ENCODE results near the gene HPX.
A peak's percentile ranks its signal among the peaks of the same experiment; 100 is the strongest.

Gene HPX

GRCh38 chr11:6390718-6391469 is 49.9 kb downstream of the HPX start:
- no peak for DNase-seq (ENCODE audit: low read depth)

GRCh38 chr11:6389905-6390717 is 50.7 kb downstream of the HPX start, which contains the start of gene SMPD1:
Gene SMPD1 (plus strand): TSS chr11:6390474. CDS start chr11:6390599, 125 bp downstream.
- DNase-seq (ENCODE audit: low read depth) = peak; percentile 96

- DNase-seq (ENCODE audit: low read depth) = no peak
Measured at GRCh38 chr11:6388748-6389147, 52.0 kb downstream of the HPX start.

- no peak for DNase-seq (ENCODE audit: low read depth)
Measured at GRCh38 chr11:6387811-6388599, 52.8 kb downstream of the HPX start.

GRCh38 chr11:6385046-6385777 is 55.6 kb downstream of the HPX start:
- DNase-seq (ENCODE audit: low read depth) = no peak

All from stimulated activated CD4-positive, alpha-beta T cell treated with anti-CD3 and anti-CD28 coated beads, Interleukin-2, amount 100 ng/mL, for 4 hours (primary cell).